Testis (tissue), 3 donors: ENCODE results near the gene STK16. TPM values are rescaled to one million over a fixed set of nuclear protein-coding genes. Genes with fewer than 3 reads are reported as not detected.

Source experiments
- DNase-seq: peaks from one replicate; pipeline ENCODE4 v3.0.0-alpha.2; 2019
- H3K27ac ChIP-seq, 2 donors: fragments of 200-600 bp; sonication (generic); one replicate each; pipeline ENCODE4 v1.5.1; 2019
- H3K27me3 ChIP-seq: fragments of 200-600 bp; sonication (generic); one replicate; pipeline ENCODE4 v1.5.1; 2019
- H3K36me3 ChIP-seq: fragments of 200-600 bp; sonication (generic); one replicate; pipeline ENCODE4 v1.5.1; 2017; ENCODE audit warnings: low read depth; ENCODE audit errors: missing control alignments
- H3K4me1 ChIP-seq: fragments of 200-600 bp; sonication (generic); one replicate; pipeline ENCODE4 v1.5.1; 2019
- H3K4me3 ChIP-seq, 2 donors: fragments of 200-600 bp; sonication (generic); one replicate each; pipeline ENCODE4 v1.5.1; 2017 to 2019
- H3K9me3 ChIP-seq: fragments of 200-600 bp; sonication (generic); one replicate; pipeline ENCODE4 v1.5.1; 2017
- CTCF ChIP-seq, 3 experiments: fragments of 450-650 bp in 2 of 3; fragments of 200-600 bp in 1 of 3; sonication (generic) in 1 of 3; IDR thresholded peaks; one replicate each; pipeline ENCODE4 v1.5.1; 2016 to 2019; ENCODE audit warnings: antibody characterized with exemption in 3 of 3, mild to moderate bottlenecking in 2 of 3, moderate library complexity in 1 of 3
- POLR2A ChIP-seq: fragments of 450-650 bp; IDR thresholded peaks from one replicate; pipeline ENCODE4 v1.6.1; 2017; ENCODE audit warnings: antibody characterized with exemption, mild to moderate bottlenecking, moderate library complexity
- WGBS, 2 donors: methylation state at CpG; one replicate each; pipeline ENCODE4 v1.1.5; 2018; 5-methylcytosine and 5-hydroxymethylcytosine counted together
- intact Hi-C: fragments of 100-400 bp; cut with DNase I; formaldehyde crosslinking; loops from one replicate; pipeline ENCODE4 v1.15.1; 2023; ENCODE audit warnings: low total_unique reads
- polyA plus RNA-seq: library from polyadenylated mRNA; stranded (reverse); fragments of 350-450 nt; fragmentation: Illumina TruSeq; extraction: RNeasy Lipid Tissue Mini Kit (QIAGEN cat#74804); gene quantifications from one replicate; pipeline ENCODE4 v1.2.3, GENCODE V29; 2014; ENCODE audit warnings: low read depth, low replicate concordance; ENCODE audit not compliant: insufficient read depth
- total RNA-seq, 2 donors: library from RNA; depleted of rRNA; stranded (reverse); fragments of >200 nt; gene quantifications; one replicate each; pipeline ENCODE4 v1.2.3, GENCODE V29; 2016

The STK16 gene
- total and polyA plus RNA-seq, 3 donors from 2014 or later: 29.1 to 63.0 (median 32.6) TPM

GRCh38 chr2:219215871-219216534 is 29.3 kb upstream of the STK16 start:
- Histone ChIP-seq H3K4me1 (peaks cover 27% of the 10 kb centered on the region), H3K9me3 (no peaks in the 10 kb centered on the region), H3K36me3 (no peaks in the 10 kb centered on the region), H3K4me3 (no peak overlapping the region), H3K27me3 (no peaks in the 10 kb centered on the region), H3K27ac (no peak overlapping the region)
- intact Hi-C loops: no loop called here
- 91 to 93% methylated on average over 23 to 27 of the region's 27 CpGs for WGBS, 2 donors
- TF ChIP-seq CTCF (IDR thresholded peaks at IDR 0.05): no peak
- no peak for TF ChIP-seq POLR2A
- no peak for DNase-seq

GRCh38 chr2:219216535-219216915 is 28.8 kb upstream of the STK16 start:
- Histone ChIP-seq H3K27ac (peak overlapping the region in 1 of 2 donors; percentile 93), H3K36me3 (no peaks in the 10 kb centered on the region), H3K27me3 (no peaks in the 10 kb centered on the region), H3K4me1 (peaks cover 27% of the 10 kb centered on the region), H3K9me3 (no peaks in the 10 kb centered on the region), H3K4me3 (no peak overlapping the region)
- no peak for DNase-seq
- TF ChIP-seq POLR2A: no peak
- TF ChIP-seq CTCF (IDR thresholded peaks at IDR 0.05): no peak
- intact Hi-C loops: no loop called here
- WGBS, 2 donors: 91 to 94% methylated on average over 6 of the region's 6 CpGs

GRCh38 chr2:219218217-219218731 is 27.0 kb upstream of the STK16 start:
- no peaks in the 10 kb centered on the region for H3K27me3 ChIP-seq
- no peaks in the 10 kb centered on the region for H3K36me3 ChIP-seq
- peaks cover 27% of the 10 kb centered on the region for H3K4me1 ChIP-seq
- peak overlapping the region; percentile 75 to 93 for H3K27ac ChIP-seq
- TF ChIP-seq POLR2A (no peak), CTCF (IDR thresholded peaks at IDR 0.05) (no peak)
- DNase-seq: peak; percentile 75
- intact Hi-C loops: no loop called here
- H3K9me3 ChIP-seq: no peaks in the 10 kb centered on the region
- 1% methylated on average over 37 of the region's 37 CpGs; no CpG with 5 or more reads in 1 of the 2 donors for WGBS, 2 donors
- H3K4me3 ChIP-seq: peak overlapping the region; percentile 59 to 71

GRCh38 chr2:219218732-219219701 is 26.3 kb upstream of the STK16 start, which contains the start of gene ABCB6:
Gene ABCB6 (minus strand): TSS chr2:219218958. CDS start chr2:219218673, 285 bp downstream.
- intact Hi-C loops: no loop called here
- H3K36me3 ChIP-seq: no peaks in the 10 kb centered on the region
- peak within 1 kb of the TSS; percentile 59 to 71 for H3K4me3 ChIP-seq
- 7 to 8% methylated on average over 32 to 71 of the region's 71 CpGs for WGBS, 2 donors
- TF ChIP-seq CTCF (IDR thresholded peaks at IDR 0.05) (peak in 1 of 3 experiments; percentile 7), POLR2A (peak; percentile 23)
- H3K9me3 ChIP-seq: no peaks in the 10 kb centered on the region
- H3K27me3 ChIP-seq: no peaks in the 10 kb centered on the region
- peaks cover 27% of the 10 kb centered on the region for H3K4me1 ChIP-seq
- H3K27ac ChIP-seq: peak within 1 kb of the TSS; percentile 75 to 93
- peak; percentile 98 for DNase-seq
